ENCODE measurements around the gene LMBR1L.

Gene LMBR1L

DNA sequence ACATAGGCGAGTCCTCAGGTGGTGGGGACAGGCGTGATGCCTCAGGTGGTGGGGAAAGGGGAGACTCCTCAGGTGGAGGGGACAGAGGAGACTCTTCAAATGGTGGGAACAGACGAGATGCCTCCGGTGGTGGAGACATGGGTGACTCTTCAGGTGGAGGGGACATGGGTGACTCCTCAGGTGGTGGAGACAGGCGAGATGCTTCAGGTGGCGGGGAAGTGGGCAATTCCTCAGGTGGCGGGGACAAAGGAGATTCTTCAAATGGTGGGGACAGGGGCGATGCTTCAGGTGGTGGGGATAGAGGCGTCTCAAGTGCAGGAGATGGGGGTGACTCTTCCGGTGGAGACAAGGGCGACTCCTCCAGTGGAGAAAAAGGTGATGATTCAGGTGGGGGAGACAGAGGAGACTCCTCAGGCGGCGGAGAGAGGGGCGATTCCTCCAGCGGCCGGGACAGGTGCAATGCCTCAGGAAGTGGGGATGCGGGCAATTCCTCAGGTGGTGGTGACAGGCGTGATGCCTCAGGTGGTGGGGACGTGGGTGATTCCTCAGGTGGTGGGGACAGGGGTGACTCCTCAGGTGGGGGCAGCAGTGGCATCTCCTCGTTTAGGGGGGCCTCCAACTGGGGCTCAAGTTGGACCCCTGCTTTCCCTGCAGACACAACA is 58.7 kb downstream of the LMBR1L start:
- no peak for DNase-seq

GRCh38 chr12:49051373-49051764 is 59.3 kb downstream of the LMBR1L start:
- no peak for DNase-seq

DNA sequence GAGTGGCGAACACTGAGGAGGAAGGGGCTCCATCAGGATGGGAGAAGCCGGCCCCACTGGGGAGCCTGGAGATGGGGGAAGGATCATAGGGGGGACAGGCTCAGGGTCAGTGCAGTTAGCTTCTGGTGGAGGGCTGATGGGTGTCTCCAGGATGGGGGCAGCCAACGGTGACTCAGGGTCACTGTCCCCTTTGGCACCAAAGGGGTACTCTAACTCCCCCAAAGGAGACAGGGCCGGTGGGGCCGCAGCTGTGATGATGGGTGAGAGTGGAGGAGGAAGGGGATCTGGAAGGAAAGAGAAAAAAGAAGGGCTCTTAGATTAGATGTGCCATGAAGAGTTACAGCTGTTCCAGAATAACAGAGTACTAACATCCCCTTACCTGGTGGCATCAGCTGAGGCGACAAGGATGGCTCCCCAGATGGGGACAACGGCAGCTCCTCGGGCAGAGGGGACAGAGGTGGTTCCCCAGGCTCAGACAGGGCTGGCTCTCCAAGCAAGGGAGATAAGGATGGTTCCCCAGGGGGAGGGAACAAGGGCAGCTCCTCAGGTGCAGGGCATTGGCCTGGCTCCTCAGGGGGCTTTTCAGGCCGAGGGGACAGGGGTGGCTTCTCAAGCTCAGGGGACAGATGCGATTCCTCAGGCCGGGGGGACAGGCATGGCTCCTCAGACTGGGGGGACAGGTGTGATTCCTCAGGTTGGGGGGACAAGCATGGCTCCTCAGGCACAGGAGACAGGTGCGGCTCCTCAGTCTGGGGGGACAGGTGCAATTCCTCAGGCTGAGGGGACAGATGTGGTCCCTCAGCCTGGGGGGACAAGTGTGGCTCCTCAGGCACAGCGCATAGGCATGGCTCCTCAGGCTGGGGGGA is 59.9 kb downstream of the LMBR1L start:
- DNase-seq: no peak

- DNase-seq: no peak
Observed at GRCh38 chr12:49049566-49050224, 61.0 kb downstream of the LMBR1L start.

DNA sequence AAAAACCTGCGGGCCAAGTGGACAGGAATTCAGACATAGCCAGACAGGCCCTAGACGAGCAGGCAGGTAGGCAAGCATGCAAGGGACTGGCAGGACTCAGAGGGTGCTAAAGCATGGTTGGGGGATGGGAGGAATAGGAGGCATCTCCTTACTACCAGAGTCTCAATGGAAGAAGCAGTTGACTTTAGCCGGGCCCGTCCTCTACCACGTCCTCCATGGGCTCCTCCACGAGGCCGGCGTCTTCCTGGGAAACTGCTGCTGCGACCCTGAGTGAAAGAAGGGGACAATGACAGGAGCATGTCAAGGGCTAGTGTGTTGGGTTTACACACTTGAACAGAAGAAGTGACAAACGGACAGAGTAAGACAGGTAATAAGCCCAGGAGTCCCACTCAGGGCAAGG is 61.7 kb downstream of the LMBR1L start:
- no peak for DNase-seq
